GM12878 (cell line): ENCODE measurements around the gene RNF130. TPM values are rescaled to one million over a fixed set of nuclear protein-coding genes. Genes with fewer than 3 reads are reported as not detected.

Experiments used
- CUX1 ChIP-seq: IDR thresholded peaks from 2 replicates; pipeline ENCODE4 v1.6.1; 2012; ENCODE audit warnings: improper control_type of control experiment, low read depth, low read length; ENCODE audit not compliant: insufficient replicate concordance
- DPF2 ChIP-seq: fragments of 450-650 bp; IDR thresholded peaks from 2 replicates; pipeline ENCODE4 v1.6.1; 2017; ENCODE audit warnings: mild to moderate bottlenecking
- EGR1 ChIP-seq, 2 experiments: IDR thresholded peaks; 1 replicate in 1 of 2; 2 replicates in 1 of 2; pipeline ENCODE4 v1.6.1; 2011 to 2012; ENCODE audit warnings: low read depth in 2 of 2, low read length in 2 of 2, borderline replicate concordance in 1 of 2, mild to moderate bottlenecking in 1 of 2, moderate library complexity in 1 of 2
- GATAD2B ChIP-seq: fragments of 450-650 bp; conservative IDR thresholded peaks from 2 replicates; pipeline ENCODE4 v1.6.1; 2017; ENCODE audit warnings: low read depth, mild to moderate bottlenecking, moderate library complexity
- NFYA ChIP-seq: IDR thresholded peaks from 2 replicates; pipeline ENCODE4 v1.6.1; 2011; ENCODE audit warnings: low read depth, mild to moderate bottlenecking, low read length, improper control_type of control experiment, borderline replicate concordance
- NKRF ChIP-seq: fragments of 450-650 bp; conservative IDR thresholded peaks from 2 replicates; pipeline ENCODE4 v1.6.1; 2017; ENCODE audit warnings: mild to moderate bottlenecking, moderate library complexity
- POU2F2 ChIP-seq: IDR thresholded peaks from 3 replicates; pipeline ENCODE4 v1.6.1; 2011; ENCODE audit warnings: low read depth, mild to moderate bottlenecking, low read length, borderline replicate concordance
- PRDM15 ChIP-seq: fragments of 450-650 bp; formaldehyde crosslinking; IDR thresholded peaks from 2 replicates; pipeline ENCODE4 v1.4.0; 2020; ENCODE audit warnings: mild to moderate bottlenecking, moderate library complexity
- SMARCA5 ChIP-seq: fragments of 450-650 bp; IDR thresholded peaks from 2 replicates; pipeline ENCODE4 v1.6.1; 2017; ENCODE audit warnings: mild to moderate bottlenecking
- SPI1 ChIP-seq: IDR thresholded peaks from 2 replicates; pipeline ENCODE4 v1.6.1; 2011; ENCODE audit warnings: low read depth, mild to moderate bottlenecking, low read length, moderate library complexity, borderline replicate concordance; ENCODE audit not compliant: insufficient read depth
- TARDBP ChIP-seq: IDR thresholded peaks from 2 replicates; pipeline ENCODE4 v1.6.1; 2016; ENCODE audit warnings: borderline replicate concordance
- TCF12 ChIP-seq: IDR thresholded peaks from 2 replicates; pipeline ENCODE4 v1.6.1; 2011; ENCODE audit warnings: low read depth, mild to moderate bottlenecking, low read length
- WRNIP1 ChIP-seq: IDR thresholded peaks from 2 replicates; pipeline ENCODE4 v1.6.1; 2011; ENCODE audit warnings: low read depth, low read length, improper control_type of control experiment, borderline replicate concordance
- YY1 ChIP-seq: IDR thresholded peaks from 2 replicates; pipeline ENCODE4 v1.6.1; 2011; ENCODE audit warnings: low read depth, mild to moderate bottlenecking, low read length
- ZNF622 ChIP-seq: fragments of 450-650 bp; IDR thresholded peaks from 2 replicates; pipeline ENCODE4 v1.6.1; 2017; ENCODE audit warnings: mild to moderate bottlenecking, inconsistent platforms
- polyA plus RNA-seq, 11 experiments: library from polyadenylated mRNA; depleted of rRNA in 4 of 11; unstranded in 6 of 11; stranded (reverse) in 5 of 11; fragments of >200 nt; fragmentation: Nextera tagmentation in 4 of 11; fragmentation: Illumina TruSeq in 1 of 11; extraction: Ambion mirVana in 4 of 11; extraction: Trizol in 1 of 11; gene quantifications; 1 replicate in 1 of 11; 2 replicates in 10 of 11; pipeline versions ENCODE4 v1.2.1 to v1.2.3, GENCODE V29; 2011 to 2016; ENCODE audit warnings: inconsistent platforms in 2 of 11, missing spikeins in 2 of 11, low read depth in 1 of 11
- total RNA-seq, 4 experiments: library from RNA; depleted of rRNA in 3 of 4; stranded (reverse); fragments of >200 nt in 3 of 4; fragmentation: Illumina TruSeq in 1 of 4; extraction: Trizol in 1 of 4; gene quantifications; 2 replicates each; pipeline versions ENCODE4 v1.2.1 to v1.2.3, GENCODE V29; 2013 to 2021

RNF130 gene
- total and polyA plus RNA-seq, 10 of the 15 experiments (the other 5 are each of a cell fraction or from before 2014, with no cell fraction given), result 0.04 to 0.36 (median 0.11) TPM; not detected in 1

- TF ChIP-seq PRDM15 (no peak), SPI1 (no peak), EGR1 (IDR thresholded peaks at IDR 0.05; ENCODE audit: borderline replicate concordance in 1 of 2, low read depth in 2 of 2, low read length in 2 of 2) (peak; percentile 25 to 90), DPF2 (no peak), ZNF622 (no peak), TCF12 (0 out of 2 replicates have a peak, but pooled peaks have one; percentile 24), YY1 (0 out of 2 replicates have a peak, but pooled peaks have one; percentile 13), TARDBP (no peak), NKRF (no peak; the same call in 1 of the 2 replicates), CUX1 (no peak), WRNIP1 (no peak), SMARCA5 (peak; percentile 81; the same call in 1 of the 2 replicates), NFYA (no peak), GATAD2B (no peak), POU2F2 (0 out of 3 replicates have a peak, but pooled peaks have one; percentile 20)
These were observed 163.8 kb downstream of the RNF130 start, which contains the start of gene TBC1D9B (continued) for GRCh38 chr5:179907556-179908324.
